Breast epithelium (tissue), 4 donors: Measurements from ENCODE around the gene KRT83. TPM values are rescaled to one million over a fixed set of nuclear protein-coding genes. Genes with fewer than 3 reads are reported as not detected.
"Not testable (repeated sequence)": the region's sequence is repeated elsewhere in the genome, so short reads cannot be mapped to it uniquely, and the experiment has no call there.

Experiments
- DNase-seq, 2 donors: peaks; one replicate each; pipeline ENCODE4 v3.0.0-alpha.2; 2019; ENCODE audit warnings: low spot score in 2 of 2
- H3K27ac ChIP-seq, 2 donors: fragments of 200-600 bp; sonication (generic) in 1 of 2; one replicate each; pipeline ENCODE4 v1.5.1; 2016 to 2019; ENCODE audit warnings: mild to moderate bottlenecking in 1 of 2
- H3K27me3 ChIP-seq, 2 donors: fragments of 200-600 bp; sonication (generic) in 1 of 2; one replicate each; pipeline versions ENCODE4 v1.5.1 to v1.6.0; 2017 to 2019; ENCODE audit warnings: control low read depth in 1 of 2, mild to moderate bottlenecking in 1 of 2
- H3K36me3 ChIP-seq: fragments of 200-600 bp; one replicate; pipeline ENCODE4 v1.5.1; 2019
- H3K4me1 ChIP-seq, 2 donors: fragments of 200-600 bp; sonication (generic); one replicate each; pipeline ENCODE4 v1.5.1; 2016 to 2019; ENCODE audit warnings: control low read depth in 1 of 2
- H3K4me3 ChIP-seq, 3 donors: fragments of 200-600 bp; sonication (generic); 1 replicate in 2 of 3; 2 replicates in 1 of 3; pipeline ENCODE4 v1.5.1; 2016 to 2019; ENCODE audit warnings: mild to moderate bottlenecking in 3 of 3, moderate library complexity in 2 of 3
- H3K9me3 ChIP-seq, 2 donors: fragments of 200-600 bp; sonication (generic) in 1 of 2; one replicate each; pipeline ENCODE4 v1.5.1; 2016 to 2019; ENCODE audit warnings: control low read depth in 1 of 2
- CTCF ChIP-seq, 3 donors: fragments of 450-650 bp; IDR thresholded peaks; one replicate each; pipeline ENCODE4 v1.5.1; 2016 to 2017; ENCODE audit warnings: antibody characterized with exemption in 3 of 3, mild to moderate bottlenecking in 3 of 3, moderate library complexity in 3 of 3
- POLR2A ChIP-seq: fragments of 450-650 bp; IDR thresholded peaks from one replicate; pipeline ENCODE4 v1.6.1; 2016; ENCODE audit warnings: antibody characterized with exemption, mild to moderate bottlenecking, moderate library complexity
- POLR2AphosphoS5 ChIP-seq, 3 donors: sonication (generic); formaldehyde crosslinking; IDR thresholded peaks; one replicate each; pipeline ENCODE4 v1.6.1; 2017; ENCODE audit warnings: antibody characterized with exemption in 3 of 3
- intact Hi-C: fragments of 100-400 bp; cut with DNase I; formaldehyde crosslinking; loops from one replicate; pipeline ENCODE4 v1.15.1; 2023; ENCODE audit warnings: low total_unique reads
- total RNA-seq, 3 donors: library from RNA; depleted of rRNA; stranded (reverse); fragments of >200 nt; gene quantifications; one replicate each; pipeline ENCODE4 v1.1.0, GENCODE V29; 2016

Gene KRT83
- total RNA-seq, 3 donors from 2014 or later: 0.33 to 0.59 TPM; not detected in 1

GRCh38 chr12:52296572-52297215 is 24.5 kb downstream of the KRT83 start:
- no peaks in the 10 kb centered on the region for H3K36me3 ChIP-seq
- peak in 1 of 2 donors; percentile 34 for DNase-seq
- no peaks in the 10 kb centered on the region for H3K9me3 ChIP-seq
- H3K4me3 ChIP-seq: no peak overlapping the region
- H3K27me3 ChIP-seq: no peaks in the 10 kb centered on the region
- intact Hi-C loops: no loop called here
- no peak overlapping the region for H3K27ac ChIP-seq
- TF ChIP-seq POLR2A: no peak
- TF ChIP-seq POLR2AphosphoS5 (IDR thresholded peaks at IDR 0.05): no peak
- no peak for TF ChIP-seq CTCF (IDR thresholded peaks at IDR 0.05)
- H3K4me1 ChIP-seq: no peaks in the 10 kb centered on the region

GRCh38 chr12:52295663-52296062 is 25.5 kb downstream of the KRT83 start:
- H3K27ac ChIP-seq: no peak overlapping the region
- H3K9me3 ChIP-seq: no peaks in the 10 kb centered on the region
- DNase-seq: peak in 1 of 2 donors; percentile 15
- no peaks in the 10 kb centered on the region for H3K27me3 ChIP-seq
- no peaks in the 10 kb centered on the region for H3K4me1 ChIP-seq
- no peaks in the 10 kb centered on the region for H3K36me3 ChIP-seq
- intact Hi-C loops: no loop called here
- TF ChIP-seq POLR2A (no peak), POLR2AphosphoS5 (IDR thresholded peaks at IDR 0.05) (no peak), CTCF (IDR thresholded peaks at IDR 0.05) (no peak)
- no peak overlapping the region for H3K4me3 ChIP-seq

GRCh38 chr12:52294803-52295202 is 26.4 kb downstream of the KRT83 start:
- TF ChIP-seq POLR2A: no peak
- no peak for TF ChIP-seq CTCF (IDR thresholded peaks at IDR 0.05)
- TF ChIP-seq POLR2AphosphoS5 (IDR thresholded peaks at IDR 0.05): no peak
- no peaks in the 10 kb centered on the region for H3K36me3 ChIP-seq
- DNase-seq: no peak
- H3K27ac ChIP-seq: no peak overlapping the region
- no peak overlapping the region for H3K4me3 ChIP-seq
- H3K4me1 ChIP-seq: no peaks in the 10 kb centered on the region
- intact Hi-C loops: loop anchor here (1.0 kb wide), 1 partner anchor 24 kb away; no protein-coding TSS in a partner anchor
- H3K9me3 ChIP-seq: no peaks in the 10 kb centered on the region
- no peaks in the 10 kb centered on the region for H3K27me3 ChIP-seq

GRCh38 chr12:52293926-52294325 is 27.3 kb downstream of the KRT83 start:
- DNase-seq: peak in 1 of 2 donors; percentile 19
- TF ChIP-seq CTCF (IDR thresholded peaks at IDR 0.05) (no peak), POLR2AphosphoS5 (IDR thresholded peaks at IDR 0.05) (no peak), POLR2A (no peak)

GRCh38 chr12:52291267-52291935 is 29.8 kb downstream of the KRT83 start, which contains the start of gene KRT81:
Gene KRT81 (minus strand): TSS chr12:52291534. CDS start chr12:52291465, 69 bp downstream.
- no peak for DNase-seq
- Histone ChIP-seq H3K4me1 (no peaks in the 10 kb centered on the region), H3K27ac (no peak within 1 kb of the TSS), H3K27me3 (no peaks in the 10 kb centered on the region), H3K9me3 (no peaks in the 10 kb centered on the region), H3K4me3 (no peak within 1 kb of the TSS), H3K36me3 (no peaks in the 10 kb centered on the region)
- no peak for TF ChIP-seq CTCF (IDR thresholded peaks at IDR 0.05)
- TF ChIP-seq POLR2AphosphoS5 (IDR thresholded peaks at IDR 0.05): no peak
- no peak for TF ChIP-seq POLR2A
- intact Hi-C loops: no loop called here

More at GRCh38 chr12:52293926-52294325, 27.3 kb downstream of the KRT83 start:
- H3K4me1 ChIP-seq: no peaks in the 10 kb centered on the region
- intact Hi-C loops: loop anchor here (1.0 kb wide), 1 partner anchor 25 kb away; no protein-coding TSS in a partner anchor
- no peaks in the 10 kb centered on the region for H3K27me3 ChIP-seq
- no peak overlapping the region for H3K27ac ChIP-seq
- no peaks in the 10 kb centered on the region for H3K36me3 ChIP-seq
- H3K9me3 ChIP-seq: no peaks in the 10 kb centered on the region
- H3K4me3 ChIP-seq: no peak overlapping the region

GRCh38 chr12:52290483-52291134 is 30.6 kb downstream of the KRT83 start:
- H3K4me3 ChIP-seq, H3K9me3 ChIP-seq, DNase-seq, H3K36me3 ChIP-seq, intact Hi-C loops, H3K4me1 ChIP-seq, H3K27me3 ChIP-seq, H3K27ac ChIP-seq: not testable (repeated sequence)
